Cardiac muscle cell (in vitro differentiated cells and primary cell): ENCODE measurements around the gene ABHD17B. TPM values are rescaled to one million over a fixed set of nuclear protein-coding genes. Genes with fewer than 3 reads are reported as not detected.

ENCODE experiments used
- DNase-seq, 2 donors: peaks; one replicate each; pipeline versions ENCODE4 v3.0.0 to v3.0.0-alpha.2; 2010 to 2017; ENCODE audit warnings: low read depth in 1 of 2, low spot score in 1 of 2
- H3K27ac ChIP-seq: fragments of 200-600 bp; sonication (generic); 2 replicates; pipeline ENCODE4 v1.5.1; 2016
- H3K27me3 ChIP-seq: fragments of 200-600 bp; sonication (generic); 2 replicates; pipeline ENCODE4 v1.6.0; 2016; ENCODE audit warnings: control low read depth
- H3K36me3 ChIP-seq: fragments of 200-600 bp; sonication (generic); 2 replicates; pipeline ENCODE4 v1.5.1; 2016; ENCODE audit warnings: control low read depth
- H3K4me1 ChIP-seq: fragments of 200-600 bp; sonication (generic); 2 replicates; pipeline ENCODE4 v1.8.1; 2017; ENCODE audit warnings: low read depth, mild to moderate bottlenecking, mixed run types
- H3K4me3 ChIP-seq: fragments of 200-600 bp; sonication (generic); 2 replicates; pipeline ENCODE4 v1.5.1; 2016; ENCODE audit warnings: mild to moderate bottlenecking
- H3K9me3 ChIP-seq: fragments of 200-600 bp; sonication (generic); 2 replicates; pipeline ENCODE4 v1.5.1; 2017; ENCODE audit warnings: low read depth, mild to moderate bottlenecking, control low read depth
- CTCF ChIP-seq: IDR thresholded peaks from 2 replicates; pipeline ENCODE4 v1.5.1; 2012; ENCODE audit warnings: low read depth, mild to moderate bottlenecking, low read length
- polyA plus RNA-seq: library from polyadenylated mRNA; unstranded; fragments of >200 nt; fragmentation: Nextera tagmentation; extraction: Ambion mirVana; gene quantifications from 2 replicates; pipeline ENCODE4 v1.2.1, GENCODE V29; 2016
- total RNA-seq: library from RNA; depleted of rRNA; stranded (reverse); fragments of >200 nt; gene quantifications from 2 replicates; pipeline ENCODE4 v1.2.3, GENCODE V29; 2016

Gene ABHD17B
- total and polyA plus RNA-seq, 2 experiments from 2014 or later: 19.6 to 28.2 TPM

- peak in 1 of 2 donors; percentile 65 for DNase-seq
- Histone ChIP-seq H3K36me3 (no peaks in the 10 kb centered on the region), H3K9me3 (no peaks in the 10 kb centered on the region), H3K27me3 (no peaks in the 10 kb centered on the region), H3K4me1 (peaks cover 23% of the 10 kb centered on the region), H3K27ac (peak overlapping the region; percentile 36), H3K4me3 (no peak overlapping the region)
- no peak for TF ChIP-seq CTCF
Observed at GRCh38 chr9:71895117-71895516, 15.9 kb downstream of the ABHD17B start.

DNA sequence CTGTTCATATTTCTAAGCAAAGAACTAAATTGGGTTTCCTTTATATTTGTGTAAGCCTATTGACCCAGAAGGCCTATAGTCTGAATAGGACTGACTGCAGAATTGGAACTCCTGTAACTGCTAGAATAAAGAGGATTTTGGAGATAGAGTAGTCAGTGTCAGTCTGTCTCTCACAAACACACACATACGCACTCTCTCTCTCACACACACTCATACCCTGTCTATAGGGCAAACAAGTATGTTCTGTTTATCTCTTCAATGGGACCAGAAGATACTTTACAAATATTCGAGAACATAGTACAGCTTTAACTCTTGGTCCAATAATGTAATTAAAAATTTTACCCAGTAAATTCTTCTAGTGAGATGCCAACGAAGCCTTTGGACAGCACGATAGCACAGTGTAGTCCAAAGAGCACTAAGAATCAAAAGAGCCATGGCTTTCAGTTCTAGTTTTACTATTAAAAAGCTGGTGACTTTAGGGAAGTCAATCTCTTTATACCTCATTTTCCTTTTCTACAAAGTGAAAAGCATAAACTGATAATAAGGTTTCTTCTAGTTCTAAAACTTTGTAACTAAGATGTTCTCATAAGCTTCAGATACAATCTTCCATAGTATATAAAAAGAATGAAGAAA, 19.3 kb downstream of the ABHD17B start:
- Histone ChIP-seq H3K27ac (no peak overlapping the region), H3K36me3 (no peaks in the 10 kb centered on the region), H3K27me3 (no peaks in the 10 kb centered on the region), H3K9me3 (no peaks in the 10 kb centered on the region), H3K4me1 (peaks cover 23% of the 10 kb centered on the region), H3K4me3 (no peak overlapping the region)
- no peak for DNase-seq
- no peak for TF ChIP-seq CTCF

GRCh38 chr9:71890042-71890679, 20.8 kb downstream of the ABHD17B start:
- H3K4me3 ChIP-seq: no peak overlapping the region
- H3K27ac ChIP-seq: no peak overlapping the region
- peaks cover 8% of the 10 kb centered on the region for H3K4me1 ChIP-seq
- no peak for TF ChIP-seq CTCF
- H3K9me3 ChIP-seq: no peaks in the 10 kb centered on the region
- H3K27me3 ChIP-seq: no peaks in the 10 kb centered on the region
- no peaks in the 10 kb centered on the region for H3K36me3 ChIP-seq
- no peak for DNase-seq

DNA sequence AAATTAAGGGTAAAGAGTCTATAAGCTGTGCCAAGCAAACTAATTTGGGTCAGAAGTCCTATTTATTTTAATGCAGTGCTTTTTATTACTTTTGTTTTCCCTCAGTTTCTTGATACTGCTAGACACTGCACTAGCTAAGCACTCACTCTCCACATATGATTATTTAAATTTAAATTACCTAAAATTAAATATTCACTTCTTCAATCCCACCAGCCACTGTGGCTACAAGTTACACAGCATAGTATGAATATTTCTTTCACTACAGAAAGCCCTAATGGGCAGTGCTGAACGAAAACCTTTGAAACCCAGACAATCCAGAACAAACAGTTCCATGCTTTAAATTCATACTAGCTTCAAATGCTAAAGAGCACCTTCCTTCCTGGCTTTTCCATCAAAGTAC, 23.6 kb downstream of the ABHD17B start:
- Histone ChIP-seq H3K27me3 (no peaks in the 10 kb centered on the region), H3K27ac (peak overlapping the region; percentile 18), H3K9me3 (no peaks in the 10 kb centered on the region), H3K4me1 (peaks cover 7% of the 10 kb centered on the region), H3K4me3 (no peak overlapping the region), H3K36me3 (no peaks in the 10 kb centered on the region)
- TF ChIP-seq CTCF: no peak
- no peak for DNase-seq

DNA sequence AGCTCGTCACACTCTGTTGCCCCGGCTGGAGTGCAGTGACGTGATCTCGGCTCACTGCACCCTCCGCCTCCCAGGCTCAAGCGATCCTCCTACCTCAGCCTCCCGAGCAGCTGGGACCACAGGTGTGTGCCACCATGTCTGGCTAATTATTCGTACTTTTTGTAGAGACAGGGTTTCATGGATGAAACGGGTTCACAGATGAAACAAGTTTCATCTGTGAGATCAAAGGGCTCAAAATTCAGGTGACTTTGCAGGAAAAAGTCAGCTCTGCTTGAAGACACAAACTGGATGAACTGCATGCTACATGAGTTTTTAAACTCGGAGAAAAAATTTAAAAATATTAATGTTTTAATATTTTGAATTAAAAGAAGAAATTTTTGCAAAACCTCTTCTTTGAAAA, 24.5 kb downstream of the ABHD17B start:
- H3K4me1 ChIP-seq: peaks cover 7% of the 10 kb centered on the region
- H3K4me3 ChIP-seq: no peak overlapping the region
- DNase-seq: no peak
- no peaks in the 10 kb centered on the region for H3K27me3 ChIP-seq
- H3K9me3 ChIP-seq: no peaks in the 10 kb centered on the region
- no peak overlapping the region for H3K27ac ChIP-seq
- H3K36me3 ChIP-seq: no peaks in the 10 kb centered on the region
- TF ChIP-seq CTCF: no peak
